ENCODE measurements around the gene KRT80.

Gene KRT80

DNA sequence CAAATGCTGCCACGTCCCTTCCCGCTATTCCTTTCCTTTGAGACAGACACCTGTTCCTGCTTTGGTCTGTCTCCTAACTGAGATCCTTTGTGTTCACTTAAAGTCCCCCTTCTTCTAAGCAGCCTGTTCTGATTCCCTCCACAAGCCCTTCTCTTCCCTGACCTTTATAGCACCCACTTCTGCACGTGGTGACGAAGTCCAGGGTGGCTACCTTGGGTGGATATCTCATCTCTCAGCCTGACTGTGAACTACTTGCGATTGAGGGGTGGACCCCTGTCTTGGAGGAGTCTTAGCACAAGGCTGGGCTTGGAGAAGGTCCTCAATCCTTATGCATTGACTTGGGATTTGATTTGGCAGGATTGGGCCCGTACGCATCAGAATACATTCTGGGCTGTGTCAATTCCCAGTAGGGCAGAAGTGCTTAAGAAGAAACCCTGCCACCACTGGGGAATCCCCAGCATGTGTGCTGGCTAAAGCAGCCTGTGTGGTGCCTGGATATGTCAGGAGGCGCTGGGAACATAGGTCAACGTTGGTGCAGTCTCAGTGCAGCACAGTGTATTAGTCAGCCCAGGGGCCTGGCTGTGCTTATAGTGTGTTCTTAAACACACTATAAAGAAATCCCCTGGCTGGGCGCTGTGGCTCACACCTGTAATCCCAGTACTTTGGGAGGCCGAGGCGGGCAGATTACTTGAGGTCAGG, 23.6 kb downstream of the KRT80 start:
- Histone ChIP-seq H3K4me3 (no peak overlapping the region), H3K27ac (no peak overlapping the region)

- Histone ChIP-seq H3K4me3 (no peak overlapping the region), H3K27ac (no peak overlapping the region)
Observed at GRCh38 chr12:52167526-52167925, 24.3 kb downstream of the KRT80 start.

DNA sequence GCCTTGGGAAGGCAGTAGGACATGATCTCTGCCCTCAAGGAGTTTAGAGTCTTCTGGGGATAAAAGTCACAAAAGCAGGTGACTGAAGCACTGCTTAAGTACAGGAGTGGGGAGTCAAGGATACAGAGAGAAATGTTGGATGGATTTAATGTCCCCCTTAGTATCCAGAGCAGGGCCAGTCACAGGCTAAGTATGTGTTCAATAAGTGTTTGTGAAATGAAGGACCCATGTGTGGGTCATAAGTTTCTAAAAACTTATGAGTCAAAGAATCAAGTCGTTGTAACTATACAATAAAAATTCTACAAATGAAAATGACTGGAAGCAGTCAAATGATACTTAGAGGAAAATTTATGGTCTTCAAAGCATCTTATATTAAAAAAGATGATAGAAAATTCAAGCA, 25.1 kb downstream of the KRT80 start:
- H3K4me3 ChIP-seq, result no peak overlapping the region
- no peak overlapping the region for H3K27ac ChIP-seq

GRCh38 chr12:52165096-52165855, 26.5 kb downstream of the KRT80 start:
- Histone ChIP-seq H3K4me3 (no peak overlapping the region), H3K27ac (peak overlapping the region in 2 of 21 experiments; percentile 11 to 63)

DNA sequence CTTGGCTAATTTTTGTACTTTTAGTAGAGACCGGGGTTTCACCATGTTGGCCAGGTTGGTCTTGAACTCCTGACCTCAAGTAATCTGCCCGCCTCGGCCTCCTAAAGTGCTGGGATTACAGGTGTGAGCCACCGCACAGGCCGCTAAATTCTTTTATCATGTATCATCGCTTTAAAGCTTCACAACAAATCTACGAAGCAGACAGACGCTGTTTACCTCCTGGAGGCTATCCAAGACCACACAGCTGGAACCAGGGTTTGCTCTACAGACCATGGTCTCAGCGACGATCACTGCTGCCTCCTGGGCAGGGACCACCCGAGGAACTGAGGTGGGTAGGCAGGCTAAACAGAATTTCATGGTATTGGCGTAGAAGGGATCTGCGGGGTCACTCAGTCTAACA, 27.2 kb downstream of the KRT80 start:
- Histone ChIP-seq H3K27ac (peak overlapping the region in 3 of 21 experiments; percentile 11 to 63 (median 62)), H3K4me3 (no peak overlapping the region)

DNA sequence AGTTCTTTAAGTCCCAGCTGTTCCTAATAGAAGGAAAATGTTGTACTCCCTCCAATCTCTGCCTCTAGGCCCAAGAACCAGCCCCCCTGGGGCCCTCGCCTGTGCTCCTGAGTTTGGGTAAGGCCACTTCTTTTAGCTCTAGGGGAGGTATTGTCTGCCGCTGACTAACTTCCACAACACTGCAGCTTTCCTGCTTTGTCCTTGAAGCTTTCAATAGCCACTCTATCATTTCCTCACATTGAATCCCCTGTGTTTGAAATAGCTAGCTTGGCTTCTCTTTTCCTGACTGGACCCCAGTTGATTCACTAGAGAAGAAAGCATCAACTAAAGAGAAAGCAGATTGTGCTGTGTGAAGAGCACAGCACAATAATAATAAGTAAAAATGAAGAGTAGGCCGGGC, 28.8 kb downstream of the KRT80 start:
- Histone ChIP-seq H3K4me3 (no peak overlapping the region), H3K27ac (peak overlapping the region in 3 of 21 experiments; percentile 1 to 17 (median 10))

GRCh38 chr12:52160200-52160599, 31.6 kb downstream of the KRT80 start:
- Histone ChIP-seq H3K27ac (peak overlapping the region in 1 of 21 experiments; percentile 5), H3K4me3 (no peak overlapping the region)

- Histone ChIP-seq H3K27ac (peak overlapping the region in 5 of 21 experiments; percentile 19 to 99 (median 42)), H3K4me3 (no peak overlapping the region)
Observed at GRCh38 chr12:52157566-52158150, 34.2 kb downstream of the KRT80 start.

- no peak overlapping the region for H3K4me3 ChIP-seq
- H3K27ac ChIP-seq, result peak overlapping the region in 16 of 21 experiments; percentile 14 to 99 (median 66)
Observed at GRCh38 chr12:52156757-52157565, 34.9 kb downstream of the KRT80 start.

DNA sequence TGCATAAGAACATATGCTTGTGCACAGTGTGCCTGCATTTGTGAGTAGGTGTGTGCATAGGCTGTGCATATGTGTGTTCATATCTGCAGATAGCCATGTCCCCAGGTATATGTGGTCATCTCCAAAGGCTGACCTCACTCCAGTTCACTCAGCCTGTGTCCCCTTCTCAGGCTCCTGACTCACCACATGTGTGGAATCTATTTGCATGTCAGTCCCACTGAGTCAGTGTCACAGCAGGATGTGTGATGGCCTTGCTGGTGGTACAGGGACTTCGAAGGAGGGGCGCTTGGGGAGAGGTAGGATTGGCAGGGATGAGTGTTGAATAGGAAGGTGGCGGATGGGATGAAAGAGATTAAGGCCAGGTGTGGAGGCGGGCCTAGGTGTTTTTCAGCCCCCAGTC, 35.5 kb downstream of the KRT80 start:
- Histone ChIP-seq H3K27ac (peak overlapping the region in 15 of 21 experiments; percentile 14 to 99 (median 72)), H3K4me3 (no peak overlapping the region)

GRCh38 chr12:52155048-52155868, 36.6 kb downstream of the KRT80 start:
- H3K27ac ChIP-seq, result peak overlapping the region in 20 of 21 experiments; percentile 8 to 99 (median 86)
- H3K4me3 ChIP-seq, result no peak overlapping the region

DNA sequence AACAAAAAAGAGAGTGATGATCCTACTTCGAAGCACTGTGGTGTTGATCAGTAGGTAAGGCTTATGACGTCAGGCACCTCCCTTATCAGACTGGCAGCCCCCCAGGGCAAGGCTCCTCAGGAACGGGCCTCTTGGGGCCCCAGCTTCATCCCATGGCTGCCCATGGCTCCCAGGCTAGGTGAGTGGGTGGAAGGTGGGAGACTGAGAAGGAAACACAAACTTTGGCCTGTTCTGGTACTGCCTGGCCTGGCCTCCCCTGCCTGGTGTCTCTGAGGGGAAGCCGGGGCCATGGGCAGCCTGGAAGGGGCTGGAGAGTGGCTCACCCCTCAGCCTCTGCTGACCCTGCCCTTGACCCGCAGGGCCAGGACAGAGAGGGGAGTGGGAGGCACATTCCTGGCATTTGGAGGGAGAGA, 38.9 kb downstream of the KRT80 start:
- H3K27ac ChIP-seq, result peak overlapping the region; percentile 3 to 99 (median 97)
- H3K4me3 ChIP-seq, result no peak overlapping the region

- Histone ChIP-seq H3K27ac (peak overlapping the region; percentile 42 to 99 (median 97)), H3K4me3 (peak overlapping the region in 5 of 7 experiments; percentile 13 to 36 (median 17))
Observed at GRCh38 chr12:52151837-52152783, 39.7 kb downstream of the KRT80 start.

- H3K4me3 ChIP-seq, result no peak overlapping the region
- H3K27ac ChIP-seq, result peak overlapping the region in 20 of 21 experiments; percentile 64 to 99 (median 97)
Observed at GRCh38 chr12:52151153-52151836, 40.5 kb downstream of the KRT80 start.

GRCh38 chr12:52149651-52150241, 42.1 kb downstream of the KRT80 start:
- Histone ChIP-seq H3K27ac (peak overlapping the region in 20 of 21 experiments; percentile 63 to 99 (median 97)), H3K4me3 (no peak overlapping the region)

- no peak overlapping the region for H3K4me3 ChIP-seq
- H3K27ac ChIP-seq, result peak overlapping the region in 20 of 21 experiments; percentile 63 to 99 (median 97)
Observed at GRCh38 chr12:52149182-52149641, 42.6 kb downstream of the KRT80 start.
